ENCODE data around the gene FARS2. TPM values are rescaled to one million over a fixed set of nuclear protein-coding genes. Genes with fewer than 3 reads are reported as not detected.

FARS2 gene
- total RNA-seq, 2 donors from 2014 or later, result 16.2 to 18.3 TPM

DNA sequence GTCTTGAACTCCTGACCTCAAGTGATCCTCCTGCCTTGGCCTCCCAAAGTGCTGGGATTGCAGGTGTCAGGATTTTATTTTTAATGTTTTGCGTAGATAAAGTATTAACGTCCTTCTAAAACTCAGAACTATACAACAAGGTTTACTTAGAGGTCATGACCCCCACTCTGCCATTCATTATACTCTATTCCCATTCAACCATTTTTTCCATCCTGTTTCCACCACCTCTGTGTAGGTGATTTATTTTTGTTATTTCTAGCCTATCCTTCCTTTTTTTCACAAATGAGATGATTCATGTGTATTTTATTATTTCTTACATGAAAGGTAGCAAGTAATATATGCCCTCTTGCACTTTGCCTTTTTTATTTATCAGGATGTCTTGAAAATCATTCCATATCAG, 138.1 kb downstream of the FARS2 start:
- no peaks in the 10 kb centered on the region for H3K27me3 ChIP-seq (ENCODE audit: control insufficient read depth, insufficient read depth, low read length, poor library complexity, severe bottlenecking)
- Mint-ChIP-seq H3K9me3 (peaks cover 9% of the 10 kb centered on the region), H3K4me1 (peaks cover 6% of the 10 kb centered on the region), H3K27ac (no peak overlapping the region), H3K36me3 (ENCODE audit: low read depth) (no peaks in the 10 kb centered on the region), H3K4me3 (no peak overlapping the region), H3K27me3 (ENCODE audit: insufficient read depth) (no peaks in the 10 kb centered on the region)
- H3K9ac ChIP-seq (ENCODE audit: extremely low read depth, low read length, poor library complexity, severe bottlenecking), result no peak overlapping the region
- no peaks in the 10 kb centered on the region for H3K4me1 ChIP-seq (ENCODE audit: control insufficient read depth, insufficient read depth, low read length)
- no peaks in the 10 kb centered on the region for H3K36me3 ChIP-seq (ENCODE audit: control insufficient read depth, insufficient read depth, low read length)
- TF ChIP-seq, protein P1, sequence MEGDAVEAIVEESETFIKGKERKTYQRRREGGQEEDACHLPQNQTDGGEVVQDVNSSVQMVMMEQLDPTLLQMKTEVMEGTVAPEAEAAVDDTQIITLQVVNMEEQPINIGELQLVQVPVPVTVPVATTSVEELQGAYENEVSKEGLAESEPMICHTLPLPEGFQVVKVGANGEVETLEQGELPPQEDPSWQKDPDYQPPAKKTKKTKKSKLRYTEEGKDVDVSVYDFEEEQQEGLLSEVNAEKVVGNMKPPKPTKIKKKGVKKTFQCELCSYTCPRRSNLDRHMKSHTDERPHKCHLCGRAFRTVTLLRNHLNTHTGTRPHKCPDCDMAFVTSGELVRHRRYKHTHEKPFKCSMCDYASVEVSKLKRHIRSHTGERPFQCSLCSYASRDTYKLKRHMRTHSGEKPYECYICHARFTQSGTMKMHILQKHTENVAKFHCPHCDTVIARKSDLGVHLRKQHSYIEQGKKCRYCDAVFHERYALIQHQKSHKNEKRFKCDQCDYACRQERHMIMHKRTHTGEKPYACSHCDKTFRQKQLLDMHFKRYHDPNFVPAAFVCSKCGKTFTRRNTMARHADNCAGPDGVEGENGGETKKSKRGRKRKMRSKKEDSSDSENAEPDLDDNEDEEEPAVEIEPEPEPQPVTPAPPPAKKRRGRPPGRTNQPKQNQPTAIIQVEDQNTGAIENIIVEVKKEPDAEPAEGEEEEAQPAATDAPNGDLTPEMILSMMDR (conservative IDR thresholded peaks at IDR 0.05), result no peak
- no peak for DNase-seq
- no peak overlapping the region for H3K4me3 ChIP-seq (ENCODE audit: low read length)
- no peak overlapping the region for H3K27ac ChIP-seq (ENCODE audit: low read depth, low read length)
- 95% methylated on average over 2 of the region's 2 CpGs; no CpG with 5 or more reads in 1 of the 2 experiments for WGBS, 2 experiments (ENCODE audit: insufficient coverage in 1 of 2, insufficient read length in 1 of 2)
- peaks cover 7% of the 10 kb centered on the region for H3K9me3 ChIP-seq (ENCODE audit: control insufficient read depth, low read length)

DNA sequence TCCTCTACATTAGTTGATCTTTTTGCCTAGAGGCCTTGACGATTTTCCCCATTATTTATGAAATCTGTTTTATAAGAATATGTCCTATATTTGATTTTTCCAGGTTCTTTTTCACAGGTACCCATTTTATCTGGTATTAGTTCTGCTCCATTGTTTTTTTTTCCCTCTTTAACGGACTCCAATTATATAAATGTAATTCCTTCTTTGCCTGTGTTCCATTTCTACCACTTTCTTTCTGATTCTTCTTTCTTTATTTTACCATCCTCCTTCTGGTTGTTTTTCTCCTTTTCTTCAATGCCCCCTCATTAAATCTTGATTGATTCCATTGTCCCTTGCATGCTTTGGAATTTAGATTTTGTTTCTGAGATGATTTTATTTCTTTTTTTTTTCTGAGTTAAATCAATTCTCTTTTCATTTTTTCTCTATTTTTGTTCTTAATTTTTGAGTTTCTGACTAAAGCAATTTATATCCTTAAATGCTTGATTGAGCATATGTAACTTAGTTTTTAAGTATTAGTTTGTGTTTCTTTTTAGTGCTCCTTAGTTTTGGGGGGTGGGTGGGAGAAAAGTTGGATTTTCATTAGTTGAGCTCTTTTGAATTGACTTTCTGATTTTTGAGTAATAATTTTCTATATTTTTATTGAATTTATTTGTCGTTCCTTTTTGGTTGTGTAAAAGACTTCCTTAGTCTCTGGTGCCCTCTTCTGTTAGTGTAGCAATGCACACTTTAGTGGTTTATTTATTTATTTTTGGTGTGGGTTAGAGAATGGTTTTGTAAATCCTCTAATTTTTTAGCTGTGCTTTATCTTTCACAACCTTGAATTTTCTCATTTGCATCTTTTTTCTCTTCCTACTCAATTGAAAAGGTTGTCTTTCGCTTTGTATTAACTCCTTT, 140.8 kb downstream of the FARS2 start:
- Mint-ChIP-seq H3K27ac (no peak overlapping the region), H3K27me3 (ENCODE audit: insufficient read depth) (no peaks in the 10 kb centered on the region), H3K36me3 (ENCODE audit: low read depth) (no peaks in the 10 kb centered on the region), H3K4me1 (peaks cover 6% of the 10 kb centered on the region), H3K4me3 (no peak overlapping the region), H3K9me3 (peaks cover 9% of the 10 kb centered on the region)
- Histone ChIP-seq H3K4me1 (ENCODE audit: control insufficient read depth, insufficient read depth, low read length) (no peaks in the 10 kb centered on the region), H3K27ac (ENCODE audit: low read depth, low read length) (no peak overlapping the region), H3K4me3 (ENCODE audit: low read length) (no peak overlapping the region), H3K9ac (ENCODE audit: extremely low read depth, low read length, poor library complexity, severe bottlenecking) (no peak overlapping the region), H3K9me3 (ENCODE audit: control insufficient read depth, low read length) (peaks cover 7% of the 10 kb centered on the region), H3K36me3 (ENCODE audit: control insufficient read depth, insufficient read depth, low read length) (no peaks in the 10 kb centered on the region), H3K27me3 (ENCODE audit: control insufficient read depth, insufficient read depth, low read length, poor library complexity, severe bottlenecking) (no peaks in the 10 kb centered on the region)
- TF ChIP-seq, protein P1 (conservative IDR thresholded peaks at IDR 0.05), result peak; percentile 76
- DNase-seq, result no peak
- WGBS, 2 experiments (ENCODE audit: insufficient coverage in 1 of 2, insufficient read length in 1 of 2), result 84 to 100% methylated on average over 2 to 3 of the region's 4 CpGs

DNA sequence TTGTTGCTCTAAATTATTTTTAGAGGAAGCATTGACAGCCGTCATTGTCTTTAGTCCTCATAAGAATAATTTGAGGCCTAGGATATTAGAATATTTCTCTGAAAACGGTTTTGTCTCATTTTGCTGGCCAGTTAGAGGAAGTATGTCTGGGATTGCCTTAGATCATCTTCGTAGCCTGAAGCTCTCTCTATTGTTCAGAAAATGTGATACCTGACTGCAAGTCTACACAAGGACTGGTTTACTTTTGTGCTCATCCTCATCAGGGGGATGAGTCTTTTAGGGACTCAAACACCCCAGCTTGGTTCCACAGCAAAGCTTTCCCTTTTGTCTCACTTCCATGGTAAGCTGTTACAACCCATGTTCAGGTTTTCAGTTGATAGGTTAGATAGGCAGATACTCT, 141.8 kb downstream of the FARS2 start:
- Mint-ChIP-seq H3K36me3 (ENCODE audit: low read depth) (no peaks in the 10 kb centered on the region), H3K9me3 (peaks cover 9% of the 10 kb centered on the region), H3K27me3 (ENCODE audit: insufficient read depth) (no peaks in the 10 kb centered on the region), H3K4me3 (no peak overlapping the region), H3K4me1 (peaks cover 6% of the 10 kb centered on the region), H3K27ac (no peak overlapping the region)
- TF ChIP-seq, protein P1 (conservative IDR thresholded peaks at IDR 0.05), result no peak
- Histone ChIP-seq H3K27me3 (ENCODE audit: control insufficient read depth, insufficient read depth, low read length, poor library complexity, severe bottlenecking) (no peaks in the 10 kb centered on the region), H3K36me3 (ENCODE audit: control insufficient read depth, insufficient read depth, low read length) (no peaks in the 10 kb centered on the region), H3K4me1 (ENCODE audit: control insufficient read depth, insufficient read depth, low read length) (no peaks in the 10 kb centered on the region), H3K9ac (ENCODE audit: extremely low read depth, low read length, poor library complexity, severe bottlenecking) (no peak overlapping the region), H3K4me3 (ENCODE audit: low read length) (no peak overlapping the region), H3K9me3 (ENCODE audit: control insufficient read depth, low read length) (peaks cover 7% of the 10 kb centered on the region), H3K27ac (ENCODE audit: low read depth, low read length) (no peak overlapping the region)
- no peak for DNase-seq
- 84 to 98% methylated on average over 3 of the region's 3 CpGs for WGBS, 2 experiments (ENCODE audit: insufficient coverage in 1 of 2, insufficient read length in 1 of 2)
